Measurements from ENCODE around the gene PAPSS2. TPM values are rescaled to one million over a fixed set of nuclear protein-coding genes. Genes with fewer than 3 reads are reported as not detected.

The PAPSS2 gene
- total RNA-seq, 1 donor from 2014 or later: 3.1 TPM

- DNase-seq: no peak
Measured at GRCh38 chr10:87750817-87751216, 91.1 kb downstream of the PAPSS2 start.

- DNase-seq: no peak
Measured at GRCh38 chr10:87751274-87751673, 91.6 kb downstream of the PAPSS2 start.

- DNase-seq: no peak
Measured at GRCh38 chr10:87752566-87752965, 92.9 kb downstream of the PAPSS2 start.

DNA sequence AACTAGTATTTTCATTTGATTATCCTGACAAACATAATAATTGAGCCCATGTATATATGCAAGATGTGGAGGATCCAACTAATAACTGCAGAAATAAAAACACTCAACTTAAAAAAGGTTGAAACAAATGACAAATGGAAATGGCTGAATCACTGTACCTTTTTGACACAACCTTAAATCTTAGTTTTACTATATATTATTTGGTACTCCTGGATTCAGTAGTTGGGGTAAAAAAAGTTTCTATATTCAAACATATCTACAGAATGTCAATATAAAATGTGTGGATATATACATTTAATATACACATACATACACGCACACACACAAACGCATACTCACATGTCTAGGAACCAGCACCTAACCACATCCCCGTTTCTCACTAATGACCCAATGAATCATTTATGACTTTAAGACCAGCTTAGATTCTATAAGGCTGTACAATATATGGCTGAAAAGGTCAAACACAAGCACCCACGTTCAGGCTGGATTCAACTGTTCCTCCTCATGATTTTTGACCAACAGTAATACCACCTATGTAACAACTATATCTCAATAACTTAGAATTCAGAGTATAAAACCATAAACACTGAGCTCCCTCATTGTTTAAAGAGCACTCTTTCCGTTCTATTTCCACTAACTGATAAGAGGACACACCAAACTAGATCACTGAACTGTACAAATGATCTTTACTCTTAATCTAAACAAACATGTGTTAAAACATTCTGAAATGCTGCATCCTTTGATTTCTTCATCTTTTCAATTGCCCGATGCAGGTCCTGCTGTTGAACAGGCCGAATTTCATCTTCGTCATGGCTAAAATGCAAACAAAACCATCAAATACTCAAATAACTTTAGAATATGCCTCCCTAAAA is 94.6 kb downstream of the PAPSS2 start:
- no peak for DNase-seq

- no peak for DNase-seq
Measured at GRCh38 chr10:87757685-87758084, 98.0 kb downstream of the PAPSS2 start.

GRCh38 chr10:87759551-87759950 is 99.9 kb downstream of the PAPSS2 start:
- DNase-seq: no peak

- DNase-seq: no peak
Measured at GRCh38 chr10:87760195-87760905, 100.7 kb downstream of the PAPSS2 start.

DNA sequence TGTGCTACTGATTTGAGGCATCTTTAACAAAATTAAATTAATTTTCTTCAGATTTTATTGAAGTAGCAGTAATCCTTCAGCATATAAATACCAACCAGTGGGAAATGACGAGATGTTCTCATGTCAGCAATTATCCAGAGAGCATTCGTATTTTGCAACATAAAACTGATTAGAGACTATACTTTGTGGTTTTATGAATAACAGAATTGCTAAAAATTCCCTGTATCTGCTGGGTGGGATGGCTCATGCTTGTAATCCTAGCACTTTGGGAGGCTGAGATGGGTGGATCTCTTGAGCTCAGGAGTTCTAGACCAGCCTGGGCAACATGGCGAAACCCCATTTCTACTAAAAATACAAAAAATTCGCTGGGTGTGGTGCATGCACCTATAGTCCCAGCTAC is 101.5 kb downstream of the PAPSS2 start:
- no peak for DNase-seq

- no peak for DNase-seq
Measured at GRCh38 chr10:87761892-87762291, 102.2 kb downstream of the PAPSS2 start.

DNA sequence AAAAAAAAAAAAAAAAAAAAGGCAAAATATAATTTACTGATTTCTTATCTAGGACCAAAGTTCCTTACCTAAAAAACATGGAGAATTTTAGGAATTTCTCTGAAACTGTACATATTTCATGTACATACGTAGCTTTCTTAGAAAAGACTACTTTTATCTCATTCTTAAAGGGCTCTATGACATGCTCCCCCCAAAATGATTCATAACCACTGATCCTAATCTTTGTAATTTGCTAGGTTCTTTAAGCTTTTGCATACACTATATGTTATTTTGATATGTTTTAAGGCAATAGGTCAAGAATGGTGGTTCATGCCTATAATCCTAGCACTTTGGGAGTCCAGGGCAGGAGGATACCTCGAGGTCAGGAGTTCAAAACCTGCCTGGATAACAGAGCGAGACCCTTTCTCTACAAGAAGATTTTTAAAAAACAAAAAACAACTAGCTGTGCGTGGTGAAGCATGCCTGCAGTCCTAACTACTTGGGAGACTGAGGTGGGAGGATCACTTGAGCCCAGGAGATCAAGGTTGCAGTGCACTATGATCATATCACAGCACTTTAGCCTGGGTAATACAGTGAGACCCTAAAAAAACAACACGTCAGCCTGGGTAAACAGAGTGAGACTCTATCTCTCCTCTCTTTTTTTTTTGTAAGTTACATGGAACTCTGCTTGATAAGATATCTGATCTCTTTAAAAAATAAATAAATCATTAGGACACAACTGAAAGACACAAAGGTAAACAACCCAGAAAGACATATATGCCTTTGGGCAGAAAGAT is 103.6 kb downstream of the PAPSS2 start:
- DNase-seq: no peak

GRCh38 chr10:87764072-87764934 is 104.6 kb downstream of the PAPSS2 start:
- no peak for DNase-seq

GRCh38 chr10:87765666-87766376 is 106.1 kb downstream of the PAPSS2 start:
- no peak for DNase-seq

- DNase-seq: no peak
Measured at GRCh38 chr10:87767253-87767652, 107.6 kb downstream of the PAPSS2 start.

DNA sequence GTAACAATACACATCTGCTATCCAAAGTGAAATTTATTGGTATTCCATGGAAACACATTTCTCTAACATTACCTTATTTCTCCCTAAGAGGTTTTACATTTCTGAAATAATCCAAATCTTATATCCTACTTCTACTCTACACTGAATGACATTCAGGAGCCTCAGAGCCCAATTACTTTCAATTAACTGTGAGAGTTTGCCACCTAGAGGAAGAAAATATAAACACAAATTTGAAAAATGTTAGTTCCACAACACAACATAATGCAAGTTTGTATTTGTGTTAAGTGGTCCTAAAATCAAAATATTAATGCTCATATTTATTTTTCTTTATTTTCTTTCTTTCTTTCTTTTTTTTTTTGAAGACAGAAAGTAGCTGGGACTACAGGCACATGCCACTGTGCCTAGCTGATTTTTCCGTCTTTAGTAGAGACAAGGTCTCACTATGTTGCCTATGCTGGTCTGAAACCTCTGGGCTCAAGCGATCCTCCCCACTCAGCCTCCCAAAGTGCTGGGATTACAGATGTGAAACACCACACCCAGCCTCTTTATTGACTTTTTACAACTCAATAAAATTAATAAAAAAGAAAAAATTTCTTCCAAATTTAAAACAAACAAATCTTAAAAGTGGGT is 112.3 kb downstream of the PAPSS2 start:
- no peak for DNase-seq

DNA sequence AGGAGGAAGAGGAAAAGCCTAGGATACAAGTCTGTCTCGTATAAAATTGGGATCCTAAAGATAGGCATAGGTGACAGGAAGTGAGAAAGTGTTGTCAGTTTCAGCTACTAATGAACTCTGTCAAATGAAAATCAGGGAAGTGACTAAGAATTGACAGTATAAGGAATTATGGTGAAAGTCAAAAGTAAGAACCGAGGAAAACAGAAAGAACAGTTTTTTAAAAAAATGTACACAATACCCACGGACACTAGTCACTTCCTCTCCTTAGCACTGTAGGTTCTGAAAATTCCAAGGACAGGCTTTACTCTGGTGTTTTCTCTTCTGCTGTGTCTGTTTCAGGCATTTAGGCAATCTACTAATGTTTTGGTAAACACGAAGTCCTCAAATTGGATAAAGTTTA is 116.1 kb downstream of the PAPSS2 start:
- no peak for DNase-seq

DNA sequence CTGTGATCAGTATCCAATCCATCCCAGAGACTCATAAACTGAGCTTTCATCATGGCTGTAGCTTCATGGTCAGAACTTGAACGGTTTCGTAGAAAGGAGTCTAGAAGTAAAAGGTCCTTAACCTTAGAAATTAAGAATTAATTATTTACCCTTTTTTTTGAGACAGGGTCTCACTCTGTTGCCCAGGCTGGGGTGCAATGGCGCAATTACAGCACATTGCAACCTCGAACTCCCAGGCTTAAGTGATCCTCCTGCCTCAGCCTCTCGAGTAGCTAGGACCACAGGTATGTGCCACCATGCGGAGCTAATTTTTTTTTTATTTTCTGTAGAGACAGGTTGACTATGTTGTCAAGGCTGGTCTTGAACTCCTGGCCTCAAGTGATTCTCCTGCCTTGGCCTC is 116.7 kb downstream of the PAPSS2 start:
- no peak for DNase-seq

DNA sequence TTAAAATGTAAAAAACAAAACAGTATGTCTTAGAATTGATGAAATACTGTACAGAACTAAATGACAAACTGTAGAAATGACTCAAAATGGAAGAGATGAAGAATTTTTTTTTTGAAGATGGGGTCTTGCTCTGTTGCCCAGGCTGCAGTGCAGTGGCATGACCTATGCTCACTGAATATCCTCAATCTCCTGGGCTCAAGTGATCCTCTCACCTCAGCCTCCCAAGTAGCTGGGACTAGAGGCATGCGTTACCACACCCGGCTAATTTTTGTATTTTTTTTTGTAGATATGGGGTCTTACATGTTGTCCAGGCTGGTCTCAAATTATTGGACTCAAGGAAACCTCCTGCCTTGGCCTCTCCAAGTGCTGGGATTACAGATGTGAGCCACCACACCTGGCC is 121.9 kb downstream of the PAPSS2 start:
- DNase-seq: no peak

GRCh38 chr10:87782721-87783120 is 123.0 kb downstream of the PAPSS2 start:
- no peak for DNase-seq

- no peak for DNase-seq
Measured at GRCh38 chr10:87786421-87786820, 126.7 kb downstream of the PAPSS2 start.

GRCh38 chr10:87790185-87790584 is 130.5 kb downstream of the PAPSS2 start:
- no peak for DNase-seq

DNA sequence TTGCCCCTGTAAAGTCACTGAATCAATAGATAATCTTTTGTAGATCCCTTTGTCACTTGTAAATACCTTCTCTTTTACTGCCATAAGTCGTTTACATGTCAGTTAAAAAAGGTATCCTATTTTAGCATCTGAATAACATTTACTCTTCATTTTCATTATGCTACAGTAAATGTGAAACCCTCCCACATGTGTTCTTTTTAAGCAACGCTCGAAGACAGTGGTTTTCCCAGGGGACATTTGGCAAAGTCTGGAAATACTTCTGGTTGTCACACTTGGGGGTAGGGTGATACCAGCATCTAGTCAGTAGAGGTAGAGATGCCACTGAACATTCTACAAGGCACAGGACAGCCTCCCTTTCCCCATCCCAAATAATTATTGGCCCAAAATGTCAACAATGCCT is 134.6 kb downstream of the PAPSS2 start:
- DNase-seq: no peak
